SU-DHL-6 (cell line): ENCODE data around the gene ATP11A.

Experiments used
- EZH2phosphoT487 ChIP-seq: fragments of 200-600 bp; sonication (generic), shearing (Covaris generic); conservative IDR thresholded peaks from 2 replicates; pipeline ENCODE4 v1.6.1; 2018; ENCODE audit warnings: mild to moderate bottlenecking, antibody characterized with exemption, low read length, moderate library complexity, mixed read lengths
- TF ChIP-seq, protein P1 (sequence below): fragments of 200-600 bp; sonication (generic); IDR thresholded peaks from one replicate; pipeline ENCODE4 v1.5.1; 2017; ENCODE audit warnings: antibody characterized with exemption, mild to moderate bottlenecking, low read length, moderate library complexity; ENCODE audit not compliant: insufficient read depth, poor library complexity, severe bottlenecking

GRCh38 chr13:112782429-112783010 is 92.7 kb downstream of the ATP11A start:
- TF ChIP-seq, protein P1, sequence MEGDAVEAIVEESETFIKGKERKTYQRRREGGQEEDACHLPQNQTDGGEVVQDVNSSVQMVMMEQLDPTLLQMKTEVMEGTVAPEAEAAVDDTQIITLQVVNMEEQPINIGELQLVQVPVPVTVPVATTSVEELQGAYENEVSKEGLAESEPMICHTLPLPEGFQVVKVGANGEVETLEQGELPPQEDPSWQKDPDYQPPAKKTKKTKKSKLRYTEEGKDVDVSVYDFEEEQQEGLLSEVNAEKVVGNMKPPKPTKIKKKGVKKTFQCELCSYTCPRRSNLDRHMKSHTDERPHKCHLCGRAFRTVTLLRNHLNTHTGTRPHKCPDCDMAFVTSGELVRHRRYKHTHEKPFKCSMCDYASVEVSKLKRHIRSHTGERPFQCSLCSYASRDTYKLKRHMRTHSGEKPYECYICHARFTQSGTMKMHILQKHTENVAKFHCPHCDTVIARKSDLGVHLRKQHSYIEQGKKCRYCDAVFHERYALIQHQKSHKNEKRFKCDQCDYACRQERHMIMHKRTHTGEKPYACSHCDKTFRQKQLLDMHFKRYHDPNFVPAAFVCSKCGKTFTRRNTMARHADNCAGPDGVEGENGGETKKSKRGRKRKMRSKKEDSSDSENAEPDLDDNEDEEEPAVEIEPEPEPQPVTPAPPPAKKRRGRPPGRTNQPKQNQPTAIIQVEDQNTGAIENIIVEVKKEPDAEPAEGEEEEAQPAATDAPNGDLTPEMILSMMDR, result no peak
- TF ChIP-seq EZH2phosphoT487, result no peak
